ENCODE results near the gene ZBTB21. TPM values are rescaled to one million over a fixed set of nuclear protein-coding genes. Genes with fewer than 3 reads are reported as not detected.

The ZBTB21 gene
- total RNA-seq (10 to 100 TPM; 10.6 to 21.7 (median 16.2) TPM), polyA plus RNA-seq (1 to 10 TPM; 1.9 to 3.0 (median 1.9) TPM)
- long read RNA-seq, donor 1, full-length matches to known transcripts, result 3 of 3 reads
- long read RNA-seq, donor 1, partial matches to known transcripts, result 0 of 3 reads
- long read RNA-seq, donor 1, other reads (novel, unspliced or antisense), result 0 of 3 reads
- long read RNA-seq, donor 2, full-length matches to known transcripts, result 2 of 2 reads
- long read RNA-seq, donor 2, partial matches to known transcripts, result 0 of 2 reads
- long read RNA-seq, donor 2, other reads (novel, unspliced or antisense), result 0 of 2 reads

- H3K27ac ChIP-seq, result peak within 1 kb of the TSS; percentile 96 to 99 (median 98)
- peaks cover 5 to 33% (median 23%) of the 10 kb centered on the region in 6 donors for H3K4me1 ChIP-seq
- WGBS, 5 donors, result 0 to 1% (median 0%) methylated on average over 9 to 75 of the region's 75 CpGs
- peak; percentile 99 for DNase-seq
- H3K27me3 ChIP-seq (replicated peaks in 1 of 7), result peaks cover 0 to 9% (median 0%) of the 10 kb centered on the region in 7 donors
- TF ChIP-seq POLR2A (IDR thresholded peaks at IDR 0.05) (peak in 2 of 3 donors; percentile 76 to 89), POLR2AphosphoS5 (IDR thresholded peaks at IDR 0.05) (peak; percentile 98 to 99 (median 98)), CTCF (IDR thresholded peaks at IDR 0.05 in 8 of 11, conservative IDR thresholded peaks at IDR 0.05 in 3 of 11) (no peak)
- peak within 1 kb of the TSS; percentile 66 to 94 (median 72) for H3K4me3 ChIP-seq
- no peaks in the 10 kb centered on the region for H3K36me3 ChIP-seq
- H3K9me3 ChIP-seq, result peaks cover 0 to 3% (median 0%) of the 10 kb centered on the region in 8 donors
- intact Hi-C loops (cut with DNase I; ENCODE audit: low total_unique reads), result loop anchor here (5.0 to 10.0 kb wide), 2 partner anchors 55 to 107 kb away; partner anchors contain the start of gene C2CD2
Measured at GRCh38 chr21:42009831-42010506, at the start of gene ZBTB21. Gene ZBTB21, minus strand, starts transcription at chr21:42010360. Its CDS starts 16,265 bp downstream, at chr21:41994095.

- H3K4me3 ChIP-seq, result no peak overlapping the region
- peak; percentile 72 for DNase-seq
- 71 to 88% (median 82%) methylated on average over 9 to 10 of the region's 10 CpGs for WGBS, 5 donors
- no peak for TF ChIP-seq POLR2AphosphoS5 (IDR thresholded peaks at IDR 0.05)
- no peak for TF ChIP-seq CTCF (IDR thresholded peaks at IDR 0.05 in 8 of 11, conservative IDR thresholded peaks at IDR 0.05 in 3 of 11)
- TF ChIP-seq POLR2A (IDR thresholded peaks at IDR 0.05), result no peak
- H3K27ac ChIP-seq, result no peak overlapping the region
- H3K27me3 ChIP-seq (replicated peaks in 1 of 7), result no peaks in the 10 kb centered on the region
- H3K9me3 ChIP-seq, result no peaks in the 10 kb centered on the region
- intact Hi-C loops (cut with DNase I; ENCODE audit: low total_unique reads), result no loop called here
- H3K36me3 ChIP-seq, result no peaks in the 10 kb centered on the region
- H3K4me1 ChIP-seq, result peaks cover 19 to 75% (median 52%) of the 10 kb centered on the region in 6 donors
Measured at GRCh38 chr21:42059721-42060120, 49.6 kb upstream of the ZBTB21 start.

GRCh38 chr21:42059141-42059540 is 49.0 kb upstream of the ZBTB21 start:
- Histone ChIP-seq H3K9me3 (no peaks in the 10 kb centered on the region), H3K36me3 (no peaks in the 10 kb centered on the region), H3K4me3 (no peak overlapping the region), H3K27me3 (replicated peaks in 1 of 7) (no peaks in the 10 kb centered on the region), H3K27ac (no peak overlapping the region), H3K4me1 (peaks cover 17 to 70% (median 47%) of the 10 kb centered on the region in 6 donors)
- 90 to 95% (median 93%) methylated on average over 2 to 9 of the region's 9 CpGs for WGBS, 5 donors
- TF ChIP-seq POLR2A (IDR thresholded peaks at IDR 0.05) (no peak), POLR2AphosphoS5 (IDR thresholded peaks at IDR 0.05) (no peak), CTCF (IDR thresholded peaks at IDR 0.05 in 8 of 11, conservative IDR thresholded peaks at IDR 0.05 in 3 of 11) (no peak)
- peak; percentile 74 for DNase-seq
- intact Hi-C loops (cut with DNase I; ENCODE audit: low total_unique reads), result no loop called here

- H3K9me3 ChIP-seq, result no peaks in the 10 kb centered on the region
- intact Hi-C loops (cut with DNase I; ENCODE audit: low total_unique reads), result no loop called here
- H3K4me1 ChIP-seq, result peaks cover 17 to 65% (median 42%) of the 10 kb centered on the region in 6 donors
- H3K36me3 ChIP-seq, result no peaks in the 10 kb centered on the region
- no peak overlapping the region for H3K4me3 ChIP-seq
- DNase-seq, result no peak
- peak overlapping the region in 3 of 8 donors; percentile 56 to 57 (median 57) for H3K27ac ChIP-seq
- H3K27me3 ChIP-seq (replicated peaks in 1 of 7), result no peaks in the 10 kb centered on the region
- WGBS, 5 donors, result 94 to 98% (median 94%) methylated on average over 11 of the region's 11 CpGs
- TF ChIP-seq CTCF (IDR thresholded peaks at IDR 0.05 in 8 of 11, conservative IDR thresholded peaks at IDR 0.05 in 3 of 11) (no peak), POLR2A (IDR thresholded peaks at IDR 0.05) (no peak), POLR2AphosphoS5 (IDR thresholded peaks at IDR 0.05) (no peak)
Measured at GRCh38 chr21:42058631-42059111, 48.5 kb upstream of the ZBTB21 start.

Data from spleen (tissue), 13 donors.